ENCODE results near the gene HOXD13.

Gene HOXD13

DNA sequence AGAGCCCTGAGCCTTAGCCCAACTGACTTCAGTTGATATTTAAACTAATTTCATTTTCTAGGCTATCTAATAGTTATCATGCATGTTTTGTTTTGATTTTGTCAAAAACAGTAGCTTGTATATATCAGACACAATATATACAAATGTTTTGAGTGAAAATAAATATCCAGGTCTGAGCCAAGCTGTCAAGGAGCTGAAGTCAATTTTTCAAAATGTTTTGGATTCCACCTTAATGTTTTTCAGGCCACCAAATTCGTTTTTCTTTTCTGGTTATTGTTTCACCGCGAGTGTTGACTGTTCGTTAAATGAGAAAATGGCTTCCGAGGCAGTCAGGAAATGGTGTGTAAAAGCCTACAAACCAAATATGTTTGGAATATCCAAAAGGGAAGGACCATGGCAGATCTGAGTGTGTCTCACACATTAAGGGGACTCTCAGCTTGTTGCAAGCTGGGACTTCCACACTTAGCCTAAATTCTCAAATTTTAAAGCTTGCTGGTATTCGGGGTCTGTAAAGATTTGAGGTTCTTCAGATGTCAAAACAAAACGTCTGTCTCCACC lies 9.9 kb downstream of the HOXD13 start:
- no peaks in the 10 kb centered on the region for H3K9me3 ChIP-seq (replicated peaks; ENCODE audit: insufficient read depth, low read length)
- no peaks in the 10 kb centered on the region for H3K4me1 ChIP-seq (ENCODE audit: low read length)
- no peak overlapping the region for H2AFZ ChIP-seq (ENCODE audit: low read length)
- H3K4me2 ChIP-seq (ENCODE audit: low read depth, low read length) = no peak overlapping the region
- H3K9ac ChIP-seq (ENCODE audit: low read length) = no peak overlapping the region
- H3K79me2 ChIP-seq (ENCODE audit: low read length) = no peaks in the 10 kb centered on the region
- H3F3A ChIP-seq (ENCODE audit: insufficient read depth, low read length) = no peaks in the 10 kb centered on the region
- DNase-seq = no peak
- no peaks in the 10 kb centered on the region for H3K36me3 ChIP-seq (replicated peaks; ENCODE audit: insufficient read depth, low read length)
- H3K9me2 ChIP-seq (replicated peaks; ENCODE audit: insufficient read depth, low read length) = no peaks in the 10 kb centered on the region
- H4K20me1 ChIP-seq (ENCODE audit: insufficient read depth, low read length) = no peaks in the 10 kb centered on the region
- TF ChIP-seq, protein P1, sequence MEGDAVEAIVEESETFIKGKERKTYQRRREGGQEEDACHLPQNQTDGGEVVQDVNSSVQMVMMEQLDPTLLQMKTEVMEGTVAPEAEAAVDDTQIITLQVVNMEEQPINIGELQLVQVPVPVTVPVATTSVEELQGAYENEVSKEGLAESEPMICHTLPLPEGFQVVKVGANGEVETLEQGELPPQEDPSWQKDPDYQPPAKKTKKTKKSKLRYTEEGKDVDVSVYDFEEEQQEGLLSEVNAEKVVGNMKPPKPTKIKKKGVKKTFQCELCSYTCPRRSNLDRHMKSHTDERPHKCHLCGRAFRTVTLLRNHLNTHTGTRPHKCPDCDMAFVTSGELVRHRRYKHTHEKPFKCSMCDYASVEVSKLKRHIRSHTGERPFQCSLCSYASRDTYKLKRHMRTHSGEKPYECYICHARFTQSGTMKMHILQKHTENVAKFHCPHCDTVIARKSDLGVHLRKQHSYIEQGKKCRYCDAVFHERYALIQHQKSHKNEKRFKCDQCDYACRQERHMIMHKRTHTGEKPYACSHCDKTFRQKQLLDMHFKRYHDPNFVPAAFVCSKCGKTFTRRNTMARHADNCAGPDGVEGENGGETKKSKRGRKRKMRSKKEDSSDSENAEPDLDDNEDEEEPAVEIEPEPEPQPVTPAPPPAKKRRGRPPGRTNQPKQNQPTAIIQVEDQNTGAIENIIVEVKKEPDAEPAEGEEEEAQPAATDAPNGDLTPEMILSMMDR (IDR thresholded peaks at IDR 0.05; ENCODE audit: low read length) = no peak
- TF ChIP-seq EZH2 (optimal IDR thresholded peaks at IDR 0.05; ENCODE audit: low read depth, low read length) (no peak), EZH2phosphoT487 (IDR thresholded peaks at IDR 0.05; ENCODE audit: low read length) (no peak)
- peaks cover 14% of the 10 kb centered on the region for H3K27me3 ChIP-seq (replicated peaks; ENCODE audit: insufficient read depth, low read length)
- no peak overlapping the region for H3K27ac ChIP-seq (ENCODE audit: low read length)
- no peak overlapping the region for H3K4me3 ChIP-seq (ENCODE audit: low read length)

GRCh38 chr2:176103194-176103593 lies 10.7 kb downstream of the HOXD13 start:
- H3F3A ChIP-seq (ENCODE audit: insufficient read depth, low read length) = no peaks in the 10 kb centered on the region
- no peaks in the 10 kb centered on the region for H3K4me1 ChIP-seq (ENCODE audit: low read length)
- H3K9me3 ChIP-seq (replicated peaks; ENCODE audit: insufficient read depth, low read length) = no peaks in the 10 kb centered on the region
- H3K36me3 ChIP-seq (replicated peaks; ENCODE audit: insufficient read depth, low read length) = no peaks in the 10 kb centered on the region
- no peak overlapping the region for H3K4me3 ChIP-seq (ENCODE audit: low read length)
- no peak overlapping the region for H3K4me2 ChIP-seq (ENCODE audit: low read depth, low read length)
- H4K20me1 ChIP-seq (ENCODE audit: insufficient read depth, low read length) = no peaks in the 10 kb centered on the region
- H3K9ac ChIP-seq (ENCODE audit: low read length) = no peak overlapping the region
- H2AFZ ChIP-seq (ENCODE audit: low read length) = no peak overlapping the region
- no peak overlapping the region for H3K27ac ChIP-seq (ENCODE audit: low read length)
- no peaks in the 10 kb centered on the region for H3K9me2 ChIP-seq (replicated peaks; ENCODE audit: insufficient read depth, low read length)
- TF ChIP-seq EZH2 (optimal IDR thresholded peaks at IDR 0.05; ENCODE audit: low read depth, low read length) (no peak), EZH2phosphoT487 (IDR thresholded peaks at IDR 0.05; ENCODE audit: low read length) (no peak)
- TF ChIP-seq, protein P1 (IDR thresholded peaks at IDR 0.05; ENCODE audit: low read length) = no peak
- DNase-seq = no peak
- H3K27me3 ChIP-seq (replicated peaks; ENCODE audit: insufficient read depth, low read length) = peaks cover 14% of the 10 kb centered on the region
- H3K79me2 ChIP-seq (ENCODE audit: low read length) = no peaks in the 10 kb centered on the region

DNA sequence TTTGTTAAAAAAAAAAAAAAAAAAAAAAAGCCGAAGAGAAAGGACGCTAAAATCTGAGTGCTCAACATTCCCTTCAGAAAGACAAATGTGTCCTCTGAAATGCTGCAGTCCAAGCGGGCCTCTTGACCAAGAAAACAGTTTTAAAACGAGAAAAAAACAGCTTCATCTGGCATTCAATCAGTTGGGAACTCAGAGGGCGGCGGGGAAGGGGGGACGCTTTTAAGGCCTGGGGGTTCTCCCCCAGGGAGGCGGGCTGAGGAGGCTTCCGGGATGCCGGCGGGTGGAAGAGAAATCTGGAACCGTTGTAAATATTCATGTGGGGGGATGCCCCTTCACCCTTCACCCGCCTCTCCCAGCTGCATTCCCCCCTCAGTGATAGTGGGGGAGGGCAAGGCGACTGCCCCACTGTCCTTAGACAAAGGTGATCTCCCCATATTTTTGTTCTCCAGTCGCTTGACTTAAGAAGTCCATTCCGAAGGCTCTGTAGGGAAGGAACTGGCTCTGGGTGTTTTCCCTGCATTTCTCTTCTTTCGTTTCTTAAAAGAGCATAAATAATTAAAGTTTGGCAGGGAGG lies 11.3 kb downstream of the HOXD13 start:
- Histone ChIP-seq H3K9me3 (replicated peaks; ENCODE audit: insufficient read depth, low read length) (no peaks in the 10 kb centered on the region), H3K79me2 (ENCODE audit: low read length) (no peaks in the 10 kb centered on the region), H3K36me3 (replicated peaks; ENCODE audit: insufficient read depth, low read length) (no peaks in the 10 kb centered on the region), H3K4me1 (ENCODE audit: low read length) (no peaks in the 10 kb centered on the region), H3K4me2 (ENCODE audit: low read depth, low read length) (no peak overlapping the region), H3F3A (ENCODE audit: insufficient read depth, low read length) (no peaks in the 10 kb centered on the region), H3K4me3 (ENCODE audit: low read length) (no peak overlapping the region), H2AFZ (ENCODE audit: low read length) (no peak overlapping the region), H3K9ac (ENCODE audit: low read length) (no peak overlapping the region), H3K27ac (ENCODE audit: low read length) (no peak overlapping the region), H4K20me1 (ENCODE audit: insufficient read depth, low read length) (no peaks in the 10 kb centered on the region), H3K27me3 (replicated peaks; ENCODE audit: insufficient read depth, low read length) (peaks cover 14% of the 10 kb centered on the region), H3K9me2 (replicated peaks; ENCODE audit: insufficient read depth, low read length) (no peaks in the 10 kb centered on the region)
- TF ChIP-seq EZH2phosphoT487 (IDR thresholded peaks at IDR 0.05; ENCODE audit: low read length) (no peak), EZH2 (optimal IDR thresholded peaks at IDR 0.05; ENCODE audit: low read depth, low read length) (no peak)
- TF ChIP-seq, protein P1 (IDR thresholded peaks at IDR 0.05; ENCODE audit: low read length) = no peak
- no peak for DNase-seq

Data from MM.1S (cell line).